IMR-90 (cell line): Measurements from ENCODE around the gene EYS. TPM values are rescaled to one million over a fixed set of nuclear protein-coding genes. Genes with fewer than 3 reads are reported as not detected.

Experiments used
- ATAC-seq: fragments of 200-7000 bp; cut with Tn5 transposase; 2 replicates; pipeline ENCODE4 v1.9.1; 2020; ENCODE audit warnings: low read depth, mild to moderate bottlenecking, moderate library complexity
- BruUV-seq: library from RNA; stranded (reverse); fragments of 400-500 nt; replicated peaks from 2 replicates; lab custom pipeline; 2021; lab: Mats Ljungman, UMichigan
- CTCF ChIA-PET: fragments of 300-600 bp; formaldehyde crosslinking; extraction: SDS; loops from one replicate; lab custom pipeline; 2021; ENCODE audit warnings: antibody characterized with exemption; lab: Yijun Ruan, JAX
- POLR2A ChIA-PET: fragments of 300-600 bp; sonication (Branson Sonifier 250); formaldehyde crosslinking; loops from one replicate; lab custom pipeline; 2022; ENCODE audit warnings: antibody characterized with exemption; ENCODE audit not compliant: unreplicated experiment; lab: Charles Lee
- DNase-seq: peaks from one replicate; pipeline ENCODE4 v3.0.0; 2013
- H2AFZ ChIP-seq: replicated peaks from 2 replicates; pipeline ENCODE3; 2013; ENCODE audit warnings: low read length, mild to moderate bottlenecking; ENCODE audit not compliant: poor library complexity
- H2AK5ac ChIP-seq: 2 replicates; pipeline ENCODE4 v1.6.1; 2013; ENCODE audit warnings: low read depth, low read length, inconsistent platforms
- H2AK9ac ChIP-seq: replicated peaks from 2 replicates; pipeline ENCODE3; 2013; ENCODE audit warnings: mild to moderate bottlenecking, low read depth, low read length, moderate library complexity; ENCODE audit not compliant: poor library complexity
- H2BK120ac ChIP-seq: 2 replicates; pipeline ENCODE4 v1.6.1; 2013; ENCODE audit warnings: low read depth, low read length, inconsistent platforms
- H2BK15ac ChIP-seq: 3 replicates; pipeline ENCODE4 v1.6.1; 2013; ENCODE audit warnings: low read depth, low read length, inconsistent platforms
- H2BK20ac ChIP-seq: 2 replicates; pipeline ENCODE4 v1.6.1; 2013; ENCODE audit warnings: low read depth, mild to moderate bottlenecking, inconsistent platforms, low read length, moderate library complexity
- H2BK5ac ChIP-seq: 2 replicates; pipeline ENCODE4 v1.6.1; 2013; ENCODE audit warnings: mild to moderate bottlenecking, low read depth, low read length, inconsistent platforms; ENCODE audit not compliant: poor library complexity, severe bottlenecking
- H3K14ac ChIP-seq: replicated peaks from 2 replicates; pipeline ENCODE4 v1.6.1; 2013; ENCODE audit warnings: low read depth, low read length, inconsistent platforms
- H3K18ac ChIP-seq: 2 replicates; pipeline ENCODE4 v1.6.1; 2013; ENCODE audit warnings: low read depth, low read length, control low read depth
- H3K23ac ChIP-seq: 2 replicates; pipeline ENCODE4 v1.6.1; 2013; ENCODE audit warnings: low read depth, low read length, inconsistent platforms
- H3K27ac ChIP-seq: 2 replicates; pipeline ENCODE4 v1.5.1; 2013; ENCODE audit warnings: mild to moderate bottlenecking, control low read depth, low read length; ENCODE audit not compliant: insufficient read depth
- H3K27me3 ChIP-seq: 2 replicates; pipeline ENCODE4 v1.6.1; 2013; ENCODE audit warnings: low read length; ENCODE audit not compliant: control insufficient read depth, insufficient read depth
- H3K36me3 ChIP-seq: 2 replicates; pipeline ENCODE4 v1.6.1; 2013; ENCODE audit warnings: low read length, mixed read lengths; ENCODE audit not compliant: control insufficient read depth, insufficient read depth
- H3K4ac ChIP-seq: 2 replicates; pipeline ENCODE4 v1.6.1; 2013; ENCODE audit warnings: low read depth, low read length, inconsistent platforms
- H3K4me1 ChIP-seq: 2 replicates; pipeline ENCODE4 v1.6.1; 2013; ENCODE audit warnings: low read length, mixed read lengths; ENCODE audit not compliant: control insufficient read depth, insufficient read depth
- H3K4me2 ChIP-seq: 2 replicates; pipeline ENCODE4 v1.6.1; 2013; ENCODE audit warnings: low read depth, mild to moderate bottlenecking, control low read depth, low read length, moderate library complexity
- H3K4me3 ChIP-seq: 2 replicates; pipeline ENCODE4 v1.5.1; 2013; ENCODE audit warnings: low read depth, mild to moderate bottlenecking, control low read depth, low read length, moderate library complexity; ENCODE audit not compliant: insufficient read depth
- H3K56ac ChIP-seq: 2 replicates; pipeline ENCODE4 v1.6.1; 2013; ENCODE audit warnings: low read length, inconsistent platforms; ENCODE audit not compliant: insufficient read depth; ENCODE audit errors: extremely low read depth
- H3K79me1 ChIP-seq, 2 experiments: 2 replicates each; pipeline ENCODE4 v1.6.1; 2013; ENCODE audit warnings: low read length in 2 of 2, inconsistent platforms in 1 of 2, low read depth in 1 of 2
- H3K9ac ChIP-seq: 2 replicates; pipeline ENCODE4 v1.6.1; 2013; ENCODE audit warnings: low read depth, low read length, control low read depth
- H3K9me1 ChIP-seq: 2 replicates; pipeline ENCODE4 v1.6.1; 2013; ENCODE audit warnings: low read length, inconsistent platforms; ENCODE audit not compliant: insufficient read depth
- H3K9me3 ChIP-seq: 2 replicates; pipeline ENCODE4 v1.6.1; 2013; ENCODE audit warnings: low read length; ENCODE audit not compliant: control insufficient read depth, insufficient read depth
- H4K20me1 ChIP-seq: 2 replicates; pipeline ENCODE4 v1.6.1; 2013; ENCODE audit warnings: low read length, inconsistent platforms; ENCODE audit not compliant: insufficient read depth
- H4K5ac ChIP-seq: 2 replicates; pipeline ENCODE4 v1.6.1; 2013; ENCODE audit warnings: mild to moderate bottlenecking, low read depth, low read length, control low read depth
- H4K8ac ChIP-seq, 2 experiments: 2 replicates each; pipeline ENCODE4 v1.6.1; 2013; ENCODE audit warnings: low read depth in 2 of 2, low read length in 2 of 2, control low read depth in 1 of 2, inconsistent platforms in 1 of 2
- H4K91ac ChIP-seq: 2 replicates; pipeline ENCODE4 v1.6.1; 2013; ENCODE audit warnings: low read depth, low read length, inconsistent platforms; ENCODE audit not compliant: insufficient read depth
- CHD1 ChIP-seq: IDR thresholded peaks from 2 replicates; pipeline ENCODE4 v1.6.1; 2012; ENCODE audit warnings: low read depth, low read length, improper control_type of control experiment
- MAFK ChIP-seq: IDR thresholded peaks from 2 replicates; pipeline ENCODE4 v1.6.1; 2012; ENCODE audit warnings: low read depth, low read length, improper control_type of control experiment
- MAZ ChIP-seq: IDR thresholded peaks from 2 replicates; pipeline ENCODE4 v1.6.1; 2012; ENCODE audit warnings: low read depth, mild to moderate bottlenecking, low read length, improper control_type of control experiment, moderate library complexity, borderline replicate concordance
- NFE2L2 ChIP-seq: fragments of 150-350 bp; IDR thresholded peaks from 2 replicates; pipeline ENCODE4 v1.6.1; 2016; ENCODE audit warnings: low read depth, mild to moderate bottlenecking, low read length
- SMC3 ChIP-seq: fragments of 150-350 bp; IDR thresholded peaks from 2 replicates; pipeline ENCODE4 v1.6.1; 2016; ENCODE audit warnings: low read depth, mild to moderate bottlenecking, antibody characterized with exemption, low read length, moderate library complexity
- whole genome bisulfite sequencing, 2 experiments: methylation state at CpG; one replicate each; pipeline versions ENCODE4 v1.1.5 to v1.1.7; 2013; ENCODE audit warnings: missing lambda C conversion rate in 2 of 2; ENCODE audit not compliant: insufficient read length in 1 of 2; ENCODE audit errors: extremely low coverage in 2 of 2; 5-methylcytosine and 5-hydroxymethylcytosine counted together
- dilution Hi-C: fragments of 300-500 bp; cut with HindIII; formaldehyde crosslinking; loops from one replicate; pipeline ENCODE4 v1.14.3; 2018; ENCODE audit warnings: low sequenced_read_pairs; ENCODE audit not compliant: unreplicated experiment
- in situ Hi-C: fragments of 300-500 bp; cut with MboI; formaldehyde crosslinking; loops from 3 replicates; pipeline ENCODE4 v1.14.3; 2019; ENCODE audit warnings: low sequenced_read_pairs, inconsistent platforms, mixed read lengths
- intact Hi-C: fragments of 100-400 bp; cut with micrococcal nuclease; formaldehyde crosslinking; loops from 2 replicates; pipeline ENCODE4 v1.10.0; 2022
- polyA plus RNA-seq, 3 experiments: library from polyadenylated mRNA; depleted of rRNA; stranded (reverse); fragments of >200 nt; gene quantifications; 2 replicates each; pipeline ENCODE4 v1.2.3, GENCODE V29; 2012; ENCODE audit warnings: low replicate concordance in 1 of 3
- total RNA-seq: library from RNA; depleted of rRNA; stranded (reverse); fragments of >200 nt; gene quantifications from 2 replicates; pipeline ENCODE4 v1.2.3, GENCODE V29; 2012
- TF ChIP-seq, protein P1 (sequence below): conservative IDR thresholded peaks from 2 replicates; pipeline ENCODE4 v1.5.1; 2012; ENCODE audit warnings: mild to moderate bottlenecking, low read depth, low read length, improper control_type of control experiment
- TF ChIP-seq, protein P2 (sequence below): fragments of 150-350 bp; IDR thresholded peaks from 2 replicates; pipeline ENCODE4 v1.6.1; 2016; ENCODE audit warnings: low read depth, mild to moderate bottlenecking, low read length, moderate library complexity, borderline replicate concordance

EYS gene
- total and polyA plus RNA-seq, 2 of the 4 experiments (the other 2 are of a cell fraction): under 0.01 TPM; not detected in 1

DNA sequence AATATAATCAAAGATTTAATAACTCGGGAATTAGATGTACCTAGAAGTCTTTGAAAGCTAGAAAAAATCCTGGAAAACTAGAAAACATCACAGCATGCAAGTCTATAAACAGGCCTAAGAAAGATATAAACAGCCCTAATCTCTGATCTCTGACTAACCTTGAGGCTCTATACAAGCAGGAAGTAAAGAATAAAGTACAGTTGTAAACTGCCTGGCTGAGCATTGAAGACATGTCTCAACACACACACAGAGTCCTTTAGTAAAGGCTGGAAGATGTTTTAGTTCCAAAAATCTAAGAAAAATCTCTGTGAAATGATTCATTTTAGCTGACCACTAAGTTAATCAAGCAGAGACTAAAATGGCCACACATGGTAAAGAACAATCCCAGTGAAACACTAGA is 774.5 kb downstream of the EYS start:
- Histone ChIP-seq H3K4me3 (no peak overlapping the region), H3K36me3 (no peaks in the 10 kb centered on the region), H2BK5ac (no peak overlapping the region), H2BK120ac (no peak overlapping the region), H3K56ac (no peak overlapping the region), H4K8ac (no peak overlapping the region), H3K27ac (no peak overlapping the region), H3K14ac (no peak overlapping the region), H2AK5ac (no peak overlapping the region), H3K4me2 (no peak overlapping the region), H4K20me1 (no peaks in the 10 kb centered on the region), H3K9ac (no peak overlapping the region), H3K18ac (no peak overlapping the region), H3K4me1 (no peaks in the 10 kb centered on the region), H2BK20ac (no peak overlapping the region), H3K9me1 (no peaks in the 10 kb centered on the region), H3K27me3 (no peaks in the 10 kb centered on the region), H4K91ac (no peak overlapping the region), H4K5ac (no peak overlapping the region), H3K79me1 (no peaks in the 10 kb centered on the region), H2AFZ (no peak overlapping the region), H3K9me3 (no peaks in the 10 kb centered on the region), H3K23ac (no peak overlapping the region), H2BK15ac (no peak overlapping the region), H3K4ac (no peak overlapping the region), H2AK9ac (no peak overlapping the region)
- DNase-seq (peak; percentile 0), ATAC-seq (no peak; the same call in 1 of the 2 replicates)
- no TSS peak for BruUV-seq
- in situ Hi-C loops: no loop called here
- CTCF ChIA-PET: no interaction called here
- dilution Hi-C loops: no loop called here
- POLR2A ChIA-PET: no interaction called here
- intact Hi-C loops: no loop called here
- no CpG with 5 or more reads among the region's 1 CpG for WGBS, 2 experiments
- no peak for TF ChIP-seq MAFK
- TF ChIP-seq, protein P1, sequence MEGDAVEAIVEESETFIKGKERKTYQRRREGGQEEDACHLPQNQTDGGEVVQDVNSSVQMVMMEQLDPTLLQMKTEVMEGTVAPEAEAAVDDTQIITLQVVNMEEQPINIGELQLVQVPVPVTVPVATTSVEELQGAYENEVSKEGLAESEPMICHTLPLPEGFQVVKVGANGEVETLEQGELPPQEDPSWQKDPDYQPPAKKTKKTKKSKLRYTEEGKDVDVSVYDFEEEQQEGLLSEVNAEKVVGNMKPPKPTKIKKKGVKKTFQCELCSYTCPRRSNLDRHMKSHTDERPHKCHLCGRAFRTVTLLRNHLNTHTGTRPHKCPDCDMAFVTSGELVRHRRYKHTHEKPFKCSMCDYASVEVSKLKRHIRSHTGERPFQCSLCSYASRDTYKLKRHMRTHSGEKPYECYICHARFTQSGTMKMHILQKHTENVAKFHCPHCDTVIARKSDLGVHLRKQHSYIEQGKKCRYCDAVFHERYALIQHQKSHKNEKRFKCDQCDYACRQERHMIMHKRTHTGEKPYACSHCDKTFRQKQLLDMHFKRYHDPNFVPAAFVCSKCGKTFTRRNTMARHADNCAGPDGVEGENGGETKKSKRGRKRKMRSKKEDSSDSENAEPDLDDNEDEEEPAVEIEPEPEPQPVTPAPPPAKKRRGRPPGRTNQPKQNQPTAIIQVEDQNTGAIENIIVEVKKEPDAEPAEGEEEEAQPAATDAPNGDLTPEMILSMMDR: no peak
- TF ChIP-seq MAZ: no peak
- no peak for TF ChIP-seq CHD1
- TF ChIP-seq NFE2L2: no peak
- TF ChIP-seq, protein P2, sequence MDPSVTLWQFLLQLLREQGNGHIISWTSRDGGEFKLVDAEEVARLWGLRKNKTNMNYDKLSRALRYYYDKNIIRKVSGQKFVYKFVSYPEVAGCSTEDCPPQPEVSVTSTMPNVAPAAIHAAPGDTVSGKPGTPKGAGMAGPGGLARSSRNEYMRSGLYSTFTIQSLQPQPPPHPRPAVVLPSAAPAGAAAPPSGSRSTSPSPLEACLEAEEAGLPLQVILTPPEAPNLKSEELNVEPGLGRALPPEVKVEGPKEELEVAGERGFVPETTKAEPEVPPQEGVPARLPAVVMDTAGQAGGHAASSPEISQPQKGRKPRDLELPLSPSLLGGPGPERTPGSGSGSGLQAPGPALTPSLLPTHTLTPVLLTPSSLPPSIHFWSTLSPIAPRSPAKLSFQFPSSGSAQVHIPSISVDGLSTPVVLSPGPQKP: no peak
- no peak for TF ChIP-seq SMC3
